Ramos (cell line): Measurements from ENCODE around the gene DOCK4.

Experiments used
- in situ Hi-C: fragments of 300-500 bp; cut with MboI; formaldehyde crosslinking; loops from one replicate; pipeline ENCODE4 v1.14.3; 2022; ENCODE audit warnings: low sequenced_read_pairs; ENCODE audit not compliant: unreplicated experiment

The DOCK4 gene

GRCh38 chr7:112197322-112197721, 8.9 kb downstream of the DOCK4 start:
- in situ Hi-C loops: no loop called here

DNA sequence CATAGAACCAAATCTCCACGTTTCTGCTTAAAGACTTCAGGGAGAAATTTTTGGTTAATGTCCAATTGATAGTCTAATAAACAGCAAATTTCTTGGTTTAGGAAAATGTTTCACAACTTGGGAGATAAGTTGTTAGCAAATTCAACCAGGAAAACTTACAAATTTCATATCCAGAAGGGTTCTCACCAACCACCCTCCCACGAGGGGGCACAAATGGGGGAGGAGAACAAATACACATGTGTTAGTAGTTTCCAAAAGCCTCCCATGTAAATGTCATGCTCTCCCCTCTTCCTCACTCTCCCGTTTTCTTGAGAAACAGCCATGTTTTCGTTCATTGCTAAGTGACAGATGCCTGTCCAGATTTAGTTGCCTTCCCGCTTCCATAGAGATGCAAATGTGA, 10.5 kb downstream of the DOCK4 start:
- in situ Hi-C loops: no loop called here

DNA sequence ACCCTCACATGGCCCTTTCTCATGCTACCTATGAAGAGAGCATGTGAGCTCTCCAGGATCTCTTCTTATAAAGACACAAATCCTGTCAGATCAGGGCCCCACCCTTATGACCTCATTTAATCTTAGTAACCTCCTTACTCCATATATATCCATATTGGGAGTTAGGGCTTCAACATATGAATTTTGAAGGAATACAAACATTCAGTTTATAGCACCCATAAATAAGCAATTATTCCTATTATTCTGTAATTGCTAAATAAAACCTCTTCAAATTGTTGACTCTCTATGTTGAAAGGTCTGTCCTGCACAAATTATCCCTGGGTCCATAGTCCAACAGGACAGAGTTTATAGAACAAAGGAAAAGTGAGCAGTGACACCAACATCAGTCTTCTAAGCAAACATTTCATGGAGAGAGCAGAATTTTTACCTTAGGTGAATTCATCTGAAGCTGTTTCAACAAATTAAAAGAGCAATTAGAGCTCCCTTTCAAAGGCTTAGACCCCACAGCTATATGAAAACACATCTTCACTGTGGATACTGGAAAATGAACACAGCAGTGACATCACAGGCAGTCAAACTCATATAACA, 12.2 kb downstream of the DOCK4 start:
- in situ Hi-C loops: no loop called here

GRCh38 chr7:112192236-112193154, 13.7 kb downstream of the DOCK4 start:
- in situ Hi-C loops: no loop called here

- in situ Hi-C loops: no loop called here
Measured at GRCh38 chr7:112190120-112190519, 16.1 kb downstream of the DOCK4 start.

GRCh38 chr7:112189691-112190090, 16.5 kb downstream of the DOCK4 start:
- in situ Hi-C loops: no loop called here

DNA sequence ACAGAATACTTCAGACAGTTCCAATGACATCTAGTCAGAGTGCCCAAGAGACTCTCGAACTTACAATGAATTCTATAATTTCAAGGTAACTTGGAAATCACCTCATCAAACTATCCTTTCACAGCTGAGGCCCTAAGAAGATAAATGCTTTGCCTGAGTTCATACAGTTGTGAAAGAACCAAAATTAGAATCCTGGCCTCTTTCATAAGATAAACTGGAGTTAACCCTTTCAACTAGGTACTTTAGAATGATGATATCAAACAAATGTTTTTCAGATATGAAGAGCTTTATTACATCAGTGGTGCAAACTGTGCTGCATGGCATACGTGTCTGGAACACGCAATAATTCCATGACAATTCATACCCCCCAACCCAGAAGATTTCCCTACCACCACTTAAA, 17.9 kb downstream of the DOCK4 start:
- in situ Hi-C loops: no loop called here

DNA sequence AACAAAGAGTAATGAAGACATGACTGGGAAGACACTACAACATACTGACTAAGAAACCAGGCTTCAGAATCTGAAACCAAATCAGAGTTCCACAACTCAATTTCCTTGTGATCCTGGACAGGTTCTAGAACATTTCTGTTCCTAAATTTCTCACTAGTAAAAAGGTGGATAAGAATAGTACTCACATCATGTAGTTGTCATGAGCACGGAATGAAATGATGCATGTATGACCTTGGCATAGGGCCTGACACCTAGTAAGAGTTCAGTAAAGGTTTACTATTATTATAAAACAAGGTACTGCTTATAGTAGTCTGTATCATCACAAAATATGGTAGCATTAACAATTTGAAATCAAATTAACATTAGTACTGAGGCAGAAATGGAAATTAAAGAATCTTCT, 19.9 kb downstream of the DOCK4 start:
- in situ Hi-C loops: no loop called here

DNA sequence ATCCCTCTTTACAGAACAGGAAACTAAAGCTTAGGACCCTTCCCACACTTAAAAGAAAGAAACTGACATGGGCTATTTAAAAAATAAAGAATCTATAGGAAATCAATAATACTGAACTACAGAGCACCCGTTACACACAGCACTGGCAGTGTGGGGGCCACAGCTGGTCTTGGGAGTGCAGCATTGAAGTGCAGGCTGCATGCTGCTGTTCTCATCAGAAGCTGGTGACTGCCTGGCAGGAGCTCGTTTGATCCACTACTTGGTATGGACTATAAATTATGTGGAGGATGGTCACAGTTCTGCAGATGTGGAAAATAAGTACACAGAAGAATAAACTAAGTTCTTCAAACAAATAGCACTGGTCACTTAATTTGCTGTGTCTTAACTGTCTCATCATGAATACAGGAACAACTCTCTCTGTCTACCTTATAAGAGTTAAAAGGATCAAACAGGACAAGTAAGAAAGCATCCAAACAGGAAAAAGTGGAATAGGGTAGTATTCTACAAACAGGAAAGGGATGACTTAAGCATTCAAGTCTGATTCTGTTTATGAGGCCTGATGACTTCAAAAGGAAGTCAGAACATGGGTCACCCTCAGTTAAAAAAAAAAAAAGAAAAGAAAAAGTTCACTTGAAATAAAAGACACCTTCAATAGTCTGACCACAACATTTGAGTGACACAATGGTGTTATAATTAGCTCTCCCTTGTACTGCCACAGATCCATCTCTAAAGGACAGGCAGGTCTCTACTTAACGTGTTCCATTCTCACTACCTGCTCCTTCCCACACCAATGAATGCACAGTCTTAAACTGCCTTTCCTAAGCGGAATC, 21.0 kb downstream of the DOCK4 start:
- in situ Hi-C loops: no loop called here

DNA sequence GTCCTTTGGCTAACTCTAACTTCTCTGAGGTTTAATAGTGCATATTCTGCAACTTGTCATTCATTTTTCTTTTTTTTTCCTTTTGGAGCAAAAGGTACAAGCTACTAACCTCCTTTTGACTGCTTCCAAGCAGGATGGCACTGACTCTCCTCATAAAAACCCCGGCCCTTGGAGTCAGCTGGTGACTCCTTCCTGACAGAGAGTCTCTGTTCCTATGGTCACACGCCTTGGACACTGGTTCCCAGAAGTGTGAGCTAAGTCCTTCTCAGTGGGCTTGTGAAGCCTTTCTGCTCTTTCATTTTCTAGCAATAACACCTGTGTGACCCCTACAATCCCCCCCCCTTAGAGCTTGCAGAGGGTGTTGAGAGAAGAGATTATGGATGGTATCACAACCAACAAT, 21.7 kb downstream of the DOCK4 start:
- in situ Hi-C loops: no loop called here

DNA sequence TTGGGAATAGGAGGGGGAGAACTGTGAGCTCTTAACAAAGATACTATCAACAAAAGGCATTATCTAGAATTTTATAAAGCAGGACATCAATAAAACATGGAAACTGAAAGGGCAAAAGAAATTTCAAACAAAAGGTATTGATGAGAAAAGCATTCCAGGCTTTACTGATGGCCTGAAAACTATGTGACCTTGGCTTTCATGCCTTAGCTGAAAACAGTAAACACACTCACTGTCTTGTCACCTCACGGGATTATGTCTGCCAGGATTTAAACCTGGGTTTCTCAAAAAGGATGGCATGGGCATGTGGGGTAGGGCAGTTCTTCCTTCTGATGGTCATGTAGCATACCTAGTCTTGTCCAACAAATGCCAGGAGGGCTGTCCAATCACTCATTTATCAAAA, 22.9 kb downstream of the DOCK4 start:
- in situ Hi-C loops: no loop called here

- in situ Hi-C loops: no loop called here
Measured at GRCh38 chr7:112182749-112183148, 23.4 kb downstream of the DOCK4 start.

DNA sequence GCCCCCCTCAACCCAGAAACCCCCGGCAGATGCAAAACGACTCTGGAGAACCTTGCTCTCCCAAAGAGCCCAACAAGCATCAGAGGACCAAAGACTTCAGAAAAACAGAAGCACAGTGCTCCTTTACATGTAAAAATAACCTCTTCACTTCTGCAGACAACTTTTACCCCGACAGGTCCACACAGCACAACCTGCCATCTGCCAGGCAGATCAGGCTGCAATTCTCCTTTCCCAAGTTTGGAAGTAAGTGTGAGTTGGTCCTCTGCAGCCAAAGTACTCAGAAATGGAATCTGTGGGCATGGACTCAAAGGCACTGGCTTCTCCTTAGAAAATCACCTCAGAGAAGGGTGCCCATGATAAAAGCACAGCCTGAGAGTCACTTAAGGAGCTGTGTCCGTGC, 26.0 kb downstream of the DOCK4 start:
- in situ Hi-C loops: no loop called here

DNA sequence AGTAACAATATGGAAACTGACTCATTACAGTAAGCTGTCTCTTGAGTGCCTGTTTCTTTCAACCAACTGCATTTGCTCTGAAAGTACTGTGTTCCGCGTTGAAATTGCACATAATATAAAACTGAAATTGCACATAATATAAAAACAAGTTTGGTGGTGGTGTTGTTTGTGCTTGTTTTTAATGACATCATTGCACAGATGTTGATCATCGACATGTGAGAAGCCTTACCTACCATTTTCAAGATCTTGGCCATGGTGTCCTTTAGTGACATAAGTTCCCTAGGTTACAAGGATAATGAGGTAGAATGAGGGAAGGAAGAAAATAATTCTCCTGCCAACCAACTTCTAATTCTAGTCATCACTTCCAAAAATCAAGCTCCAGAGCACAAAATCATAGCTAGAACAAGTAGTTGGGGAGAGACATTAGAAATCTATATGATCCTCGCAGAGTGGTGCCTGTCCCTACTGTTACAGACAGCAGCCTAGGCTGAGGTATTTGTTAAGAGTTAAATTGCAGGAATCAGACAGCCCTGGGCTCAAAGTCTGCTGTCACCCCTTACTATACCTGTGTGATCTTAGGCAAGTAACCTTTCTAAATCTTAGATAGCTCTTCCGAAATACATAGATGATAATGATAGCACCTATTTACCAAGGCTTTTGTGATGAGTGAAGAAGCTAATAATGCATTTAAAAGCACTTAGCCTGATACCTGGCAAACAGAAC, 29.3 kb downstream of the DOCK4 start:
- in situ Hi-C loops: no loop called here

- in situ Hi-C loops: no loop called here
Measured at GRCh38 chr7:112176241-112176640, 30.0 kb downstream of the DOCK4 start.

- in situ Hi-C loops: no loop called here
Measured at GRCh38 chr7:112174192-112174591, 32.0 kb downstream of the DOCK4 start.

DNA sequence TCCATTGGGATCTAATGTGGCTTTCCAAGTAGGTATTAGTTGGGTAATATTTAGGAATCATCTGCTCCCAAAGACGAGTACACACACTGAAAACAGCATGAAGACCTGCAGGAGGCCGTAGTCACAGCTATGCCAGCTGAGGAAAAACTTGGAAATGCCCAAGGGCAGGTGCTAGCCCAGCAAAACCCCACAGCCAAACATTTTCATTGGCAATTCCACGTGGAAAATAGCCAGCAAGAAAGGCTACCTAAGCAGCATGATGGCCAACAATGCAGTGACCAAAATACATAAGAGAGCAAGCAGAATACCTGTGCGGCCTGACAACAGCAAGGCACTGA, 32.7 kb downstream of the DOCK4 start:
- in situ Hi-C loops: no loop called here

DNA sequence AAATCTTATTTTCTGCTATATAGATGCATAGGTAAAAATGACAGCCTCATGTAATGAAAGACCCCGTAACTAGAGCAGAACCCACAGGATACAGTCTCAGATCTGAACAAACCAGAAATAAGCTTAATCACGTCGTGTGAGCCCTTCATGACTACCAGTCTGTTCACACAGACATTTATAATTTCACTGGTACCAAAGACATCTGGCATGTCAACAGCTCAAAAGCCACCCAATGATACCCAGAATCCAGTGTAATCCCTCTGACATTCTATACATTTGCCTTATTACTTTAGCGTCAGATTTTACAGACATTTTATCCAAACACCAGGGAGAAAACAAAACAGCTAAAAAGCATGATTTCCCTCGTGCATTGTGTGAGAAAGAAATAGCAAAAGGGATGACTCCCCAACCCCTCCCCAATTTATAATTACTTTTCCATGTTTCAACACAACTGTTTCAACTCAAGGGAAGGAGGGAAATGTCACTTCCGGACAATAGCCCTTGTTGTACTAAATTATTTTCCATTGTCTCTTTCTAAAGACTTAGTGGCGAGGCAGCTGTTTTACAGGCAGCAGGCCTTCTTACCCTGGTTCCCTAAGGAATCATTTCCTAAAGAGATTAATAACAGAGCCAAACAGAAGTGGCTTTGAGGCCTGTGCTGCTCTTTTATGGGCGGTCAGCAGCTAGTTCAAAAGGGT, 33.2 kb downstream of the DOCK4 start:
- in situ Hi-C loops: no loop called here

DNA sequence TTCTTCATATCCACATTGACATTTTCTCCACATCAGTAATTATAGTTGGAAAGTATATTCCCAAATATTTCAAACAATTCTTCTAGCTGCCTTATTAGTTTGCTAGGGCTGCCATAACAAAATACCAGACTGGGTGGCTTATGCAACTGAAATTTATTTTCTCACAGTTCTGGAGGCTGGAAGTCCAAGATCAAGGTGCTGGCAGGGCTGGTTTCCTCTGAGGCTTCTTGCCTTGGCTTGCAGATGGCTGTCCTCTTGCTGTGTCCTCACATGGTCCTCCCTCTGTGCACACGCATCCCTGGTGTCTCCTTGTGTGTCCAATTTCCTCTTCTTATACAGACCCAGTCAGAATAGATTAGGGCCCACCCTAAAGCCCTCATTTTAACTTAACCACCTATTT, 34.5 kb downstream of the DOCK4 start:
- in situ Hi-C loops: no loop called here

GRCh38 chr7:112168915-112169314, 37.3 kb downstream of the DOCK4 start:
- in situ Hi-C loops: no loop called here
